GM18502 (cell line): Measurements from ENCODE around the gene BHLHE41.

Source experiments
- ATAC-seq: cut with Tn5 transposase; IDR thresholded peaks from one replicate; pipeline ENCODE4 v1.9.1; 2021; ENCODE audit warnings: mild to moderate bottlenecking; ENCODE audit not compliant: unreplicated experiment, poor library complexity

The BHLHE41 gene

GRCh38 chr12:26124446-26125399, at the start of gene BHLHE41:
TSS of gene BHLHE41 (minus strand) at chr12:26125037. CDS start at chr12:26124779, 258 bp downstream.
- ATAC-seq, result no peak

GRCh38 chr12:26172946-26173552, 48.2 kb upstream of the BHLHE41 start:
- ATAC-seq, result no peak

GRCh38 chr12:26172539-26172938, 47.7 kb upstream of the BHLHE41 start:
- ATAC-seq, result no peak

DNA sequence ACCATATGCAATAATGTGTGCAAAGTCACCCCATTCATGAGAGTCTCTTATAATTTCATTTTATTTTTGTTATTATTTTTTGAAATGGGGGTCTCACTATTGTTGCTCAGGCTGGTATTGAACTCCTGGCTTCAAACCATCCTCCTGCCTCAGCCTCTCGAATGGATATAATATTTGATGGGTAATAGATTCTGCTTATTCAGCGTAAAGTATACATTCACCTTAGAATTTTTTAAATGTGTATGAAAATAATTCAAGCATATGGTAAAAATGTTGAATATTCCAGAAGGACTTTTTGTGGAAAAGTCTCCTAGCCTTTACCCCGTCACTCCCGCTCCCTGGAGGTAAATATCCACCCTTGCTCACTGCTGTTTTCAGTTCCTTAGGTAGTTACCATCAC, 47.2 kb upstream of the BHLHE41 start:
- ATAC-seq, result no peak

DNA sequence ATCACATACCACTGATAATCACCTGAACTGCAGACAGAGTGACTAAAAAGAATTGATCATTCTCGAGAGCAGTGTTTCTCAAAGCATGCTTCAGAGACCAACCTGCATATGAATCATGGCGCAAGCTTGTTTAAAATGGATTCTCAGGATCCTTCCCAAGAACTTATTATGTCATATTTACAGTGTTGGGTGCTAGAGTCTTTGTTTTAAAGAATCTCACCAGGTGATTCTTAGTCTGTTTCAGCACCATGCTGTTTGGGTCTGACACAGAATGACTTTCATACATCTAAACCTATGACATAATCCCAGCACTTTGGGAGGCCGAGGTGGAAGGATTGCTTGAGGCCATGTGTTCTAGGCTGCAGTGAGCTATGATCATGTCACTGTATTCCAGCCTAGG, 39.3 kb upstream of the BHLHE41 start:
- ATAC-seq, result no peak

DNA sequence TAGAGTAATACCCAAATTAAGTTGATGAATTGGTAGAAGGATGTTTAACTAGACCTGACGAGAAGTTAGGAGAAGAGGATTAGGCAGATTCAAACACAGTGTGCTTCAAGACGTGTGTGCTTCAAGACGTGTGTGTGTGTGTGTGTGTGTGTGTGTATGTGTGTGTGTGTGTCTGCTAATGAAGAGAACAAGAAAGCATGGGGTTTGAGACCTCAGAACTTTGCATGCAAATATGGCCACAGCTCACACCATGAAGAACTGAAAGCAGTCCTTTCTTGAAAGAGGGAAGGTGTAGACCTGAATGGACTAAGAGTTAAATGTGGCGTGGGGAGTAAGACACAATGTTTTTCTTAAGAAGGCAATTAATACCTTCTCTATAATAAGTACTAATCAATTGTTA, 38.1 kb upstream of the BHLHE41 start:
- peak; percentile 92 for ATAC-seq

- ATAC-seq, result no peak
Observed at GRCh38 chr12:26162174-26162573, 37.3 kb upstream of the BHLHE41 start.

DNA sequence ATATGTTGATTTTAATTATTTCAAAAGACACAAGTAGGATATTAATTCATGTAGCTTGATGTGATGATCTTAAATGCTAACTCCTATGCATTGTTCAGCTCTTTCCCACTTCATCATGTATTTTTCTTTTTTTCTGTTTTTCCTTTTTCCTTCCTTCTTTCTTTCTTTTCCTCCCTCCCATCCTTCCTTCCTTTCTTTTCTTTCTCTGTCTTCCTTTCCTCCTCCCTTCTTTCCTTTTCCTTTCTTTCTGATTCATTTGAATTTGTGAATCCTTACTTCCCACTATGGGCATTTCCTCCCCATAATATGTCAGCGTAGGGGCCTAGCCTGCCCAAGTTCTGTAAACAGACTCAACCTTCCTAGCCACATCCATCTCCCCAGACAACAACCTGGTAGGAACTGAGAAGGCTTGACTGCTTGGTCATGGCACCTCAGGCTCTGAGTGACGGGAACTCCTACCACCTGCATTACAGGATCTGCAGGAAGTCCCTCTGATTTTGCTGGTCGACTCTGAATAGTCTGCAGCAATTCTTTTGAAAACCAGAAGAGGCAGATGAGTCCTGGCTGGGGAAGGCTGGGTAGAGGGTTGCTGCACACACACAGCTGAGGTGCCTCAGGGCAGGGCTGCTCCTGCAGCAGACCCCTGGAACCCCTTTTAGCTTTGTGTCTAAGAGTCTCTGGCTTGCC, 33.4 kb upstream of the BHLHE41 start:
- no peak for ATAC-seq

- ATAC-seq, result peak; percentile 16
Observed at GRCh38 chr12:26157001-26157400, 32.2 kb upstream of the BHLHE41 start.

GRCh38 chr12:26156201-26156871, 31.5 kb upstream of the BHLHE41 start:
- ATAC-seq, result peak; percentile 90

DNA sequence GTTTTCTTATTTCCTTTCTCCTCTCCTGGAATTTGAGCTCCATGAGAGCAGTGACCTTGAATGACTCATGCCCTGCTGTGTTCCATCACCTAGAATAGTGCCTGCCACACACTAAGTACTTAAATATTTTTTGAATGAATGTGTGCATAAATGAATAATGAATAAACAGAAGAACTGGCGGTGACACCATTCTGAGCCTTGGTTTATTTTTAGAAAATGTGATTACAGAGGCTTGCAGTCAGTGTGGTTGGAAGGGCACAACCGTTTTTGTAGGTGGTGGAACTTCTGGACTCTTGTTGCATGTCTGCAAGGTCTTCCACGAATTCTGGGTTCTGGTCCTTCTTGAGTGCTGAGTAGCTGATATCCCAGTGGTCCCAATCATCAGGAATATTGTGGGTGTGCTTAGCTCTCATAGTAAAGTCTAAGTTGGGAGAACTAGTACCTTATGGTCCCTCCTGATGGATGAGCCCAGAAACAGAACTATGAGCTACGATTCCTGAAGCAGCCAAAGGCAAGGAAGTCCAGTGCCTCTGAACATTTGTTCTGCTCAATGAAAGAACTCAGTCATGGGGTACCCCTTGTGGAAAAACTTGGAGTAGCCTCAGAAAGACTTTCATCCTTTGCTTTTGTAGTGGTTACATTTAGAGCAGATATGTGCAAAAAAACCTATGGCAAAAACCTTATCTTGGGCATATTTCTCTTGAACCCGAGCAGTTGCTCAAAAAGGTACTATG, 28.8 kb upstream of the BHLHE41 start:
- ATAC-seq, result no peak

- no peak for ATAC-seq
Observed at GRCh38 chr12:26152507-26153102, 27.8 kb upstream of the BHLHE41 start.

DNA sequence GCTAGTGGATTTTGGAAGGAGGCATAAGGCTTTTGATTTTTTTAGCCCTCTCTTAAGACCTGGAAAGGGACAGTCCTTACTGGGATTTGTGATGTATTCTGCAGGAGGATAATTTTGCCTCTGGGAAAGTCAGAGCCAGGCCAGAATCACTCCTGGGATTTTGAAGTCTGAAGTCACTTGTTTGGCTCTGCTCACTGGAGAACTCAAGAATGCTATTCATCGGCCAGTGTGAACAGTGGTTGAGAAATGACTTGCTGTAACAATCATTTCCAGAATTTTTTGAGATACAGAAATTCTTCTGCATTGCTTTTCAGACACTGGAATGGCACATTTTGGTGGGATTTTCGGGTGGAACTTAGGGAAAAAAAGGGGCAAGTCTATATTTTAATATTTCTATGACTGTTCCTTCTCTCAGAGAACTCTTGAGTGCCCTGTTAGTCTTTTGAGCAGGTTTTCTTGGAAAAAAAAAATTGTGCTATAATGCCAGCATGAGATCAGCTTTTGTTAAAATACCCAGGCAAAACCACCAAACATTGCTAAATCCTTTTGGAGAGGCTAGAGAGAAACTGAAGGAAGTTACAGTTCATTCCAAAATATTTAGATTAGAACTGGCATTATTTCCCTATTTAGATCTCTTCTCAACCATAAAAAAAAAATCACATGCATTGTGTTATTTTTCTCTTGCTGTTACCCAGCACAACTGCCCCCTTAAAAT, 26.1 kb upstream of the BHLHE41 start:
- no peak for ATAC-seq

DNA sequence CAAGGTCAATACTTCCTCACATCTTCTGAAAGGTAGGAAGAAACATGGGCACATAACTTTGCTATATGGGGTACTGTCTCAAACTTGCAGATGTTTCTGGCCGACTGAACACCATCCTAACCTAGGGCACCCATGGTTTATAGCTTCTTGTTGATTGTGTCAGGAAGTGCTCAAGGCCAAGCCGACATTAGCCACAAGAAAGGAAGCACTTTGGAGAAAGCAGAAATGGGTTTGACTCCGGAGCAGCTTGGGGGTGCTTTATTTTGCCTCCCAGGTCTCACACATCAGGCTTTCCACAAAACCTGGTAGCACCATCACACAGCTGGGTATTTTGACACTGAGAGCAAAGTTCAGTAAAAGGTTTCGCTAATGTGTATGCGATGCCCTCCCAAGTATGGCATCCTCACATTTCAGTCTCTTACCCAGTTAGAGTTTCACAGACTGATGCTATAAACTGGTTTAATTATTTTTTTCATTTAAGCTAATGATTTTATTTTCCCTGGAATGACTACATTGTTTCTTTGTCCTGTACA, 25.2 kb upstream of the BHLHE41 start:
- no peak for ATAC-seq

DNA sequence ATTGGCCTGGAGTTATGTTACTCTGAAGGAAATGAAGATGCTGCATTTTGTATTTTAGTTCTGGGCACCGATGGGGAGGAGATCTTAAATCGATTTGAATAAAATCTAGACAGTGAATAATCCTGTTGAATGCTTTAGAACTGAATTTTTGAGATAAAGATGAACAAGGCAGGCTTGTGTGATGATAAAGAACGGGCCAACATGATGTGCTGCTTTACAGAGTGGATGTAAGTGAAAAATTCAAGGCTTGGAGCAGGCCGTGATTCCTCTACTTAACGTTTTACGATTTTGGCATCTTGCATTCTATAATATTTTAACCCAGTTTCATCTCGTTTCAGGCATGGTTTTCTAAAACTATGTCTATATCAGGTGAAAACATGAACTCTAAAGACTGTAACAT, 23.5 kb upstream of the BHLHE41 start:
- ATAC-seq, result no peak

- no peak for ATAC-seq
Observed at GRCh38 chr12:26143291-26143690, 18.5 kb upstream of the BHLHE41 start.

- no peak for ATAC-seq
Observed at GRCh38 chr12:26138860-26139259, 14.0 kb upstream of the BHLHE41 start.

DNA sequence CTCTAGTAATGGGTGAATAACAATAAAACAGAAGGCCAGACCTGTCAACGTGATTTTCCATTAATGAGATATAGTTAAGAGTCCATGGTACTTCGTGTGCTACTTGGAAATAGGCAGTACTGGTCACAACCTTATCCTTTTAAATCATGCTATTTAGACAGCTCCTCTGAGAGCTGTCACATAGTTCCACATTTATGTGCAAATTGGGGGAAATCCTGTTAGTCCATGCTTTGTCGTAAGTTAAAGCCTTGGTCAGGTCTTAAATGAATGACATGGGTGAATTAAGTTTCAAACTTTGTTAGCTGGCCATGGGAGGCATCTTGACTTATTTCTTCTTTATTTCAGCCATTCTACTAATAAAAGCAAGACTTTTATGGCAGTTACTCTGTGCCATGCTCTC, 11.9 kb upstream of the BHLHE41 start:
- ATAC-seq, result no peak

DNA sequence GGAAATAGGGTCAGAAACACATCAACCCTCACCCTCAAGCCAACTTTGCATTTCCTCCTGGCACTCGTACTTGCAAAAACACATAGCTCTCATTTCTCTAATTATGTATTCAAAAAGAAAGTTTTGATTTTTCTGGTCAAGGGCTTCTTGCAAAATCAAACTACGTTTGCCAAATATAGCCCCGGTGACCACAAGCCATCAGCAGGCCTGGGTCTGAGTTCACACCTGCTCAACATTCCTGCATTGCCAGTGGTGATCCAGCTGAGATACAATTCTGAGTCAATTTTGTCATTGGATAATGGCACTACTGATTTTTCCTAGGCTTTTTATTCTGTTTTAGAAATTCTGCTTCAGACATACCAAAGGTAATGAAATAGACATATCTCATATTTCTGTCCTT, 10.7 kb upstream of the BHLHE41 start:
- no peak for ATAC-seq
